ENCODE measurements around the gene IFRD2.
A peak's percentile ranks its signal among the peaks of the same experiment; 100 is the strongest.
"Not testable (repeated sequence)": the region's sequence is repeated elsewhere in the genome, so short reads cannot be mapped to it uniquely, and the experiment has no call there.

Gene IFRD2

GRCh38 chr3:50266017-50266416 is 26.2 kb downstream of the IFRD2 start:
- DNase-seq, result no peak

- no peak for DNase-seq
These were observed 26.7 kb downstream of the IFRD2 start for GRCh38 chr3:50265571-50265970.

- no peak for DNase-seq
These were observed 27.2 kb downstream of the IFRD2 start for GRCh38 chr3:50264964-50265485.

GRCh38 chr3:50264383-50264963 is 27.8 kb downstream of the IFRD2 start:
- DNase-seq, result no peak

- no peak for DNase-seq
These were observed 28.5 kb downstream of the IFRD2 start for GRCh38 chr3:50263478-50264382.

GRCh38 chr3:50262778-50263177 is 29.5 kb downstream of the IFRD2 start:
- DNase-seq, result no peak

- DNase-seq, result not testable (repeated sequence)
These were observed 30.0 kb downstream of the IFRD2 start for GRCh38 chr3:50262200-50262599.

GRCh38 chr3:50261505-50261904 is 30.7 kb downstream of the IFRD2 start:
- no peak for DNase-seq

GRCh38 chr3:50260942-50261441 is 31.2 kb downstream of the IFRD2 start:
- no peak for DNase-seq

- DNase-seq, result peak; percentile 88 to 93
These were observed 31.9 kb downstream of the IFRD2 start for GRCh38 chr3:50260027-50260941.

- no peak for DNase-seq
These were observed 32.7 kb downstream of the IFRD2 start for GRCh38 chr3:50259432-50260026.

GRCh38 chr3:50258979-50259378 is 33.2 kb downstream of the IFRD2 start:
- no peak for DNase-seq

- no peak for DNase-seq
These were observed 34.1 kb downstream of the IFRD2 start for GRCh38 chr3:50258029-50258680.

- peak in 1 of 2 donors; percentile 38 for DNase-seq
These were observed 35.0 kb downstream of the IFRD2 start for GRCh38 chr3:50256978-50257890.

GRCh38 chr3:50255251-50255615 is 37.0 kb downstream of the IFRD2 start:
- no peak for DNase-seq

- peak; percentile 84 to 89 for DNase-seq
These were observed 37.5 kb downstream of the IFRD2 start for GRCh38 chr3:50254577-50255250.

GRCh38 chr3:50251220-50251619 is 41.0 kb downstream of the IFRD2 start:
- peak in 1 of 2 donors; percentile 58 for DNase-seq

- DNase-seq, result no peak
These were observed 41.7 kb downstream of the IFRD2 start for GRCh38 chr3:50250514-50250913.

GRCh38 chr3:50249457-50249856 is 42.8 kb downstream of the IFRD2 start:
- DNase-seq, result no peak

GRCh38 chr3:50248387-50248786 is 43.8 kb downstream of the IFRD2 start:
- no peak for DNase-seq

Measured in inflammatory macrophage (primary cell).